Progenitor cell of endocrine pancreas (in vitro differentiated cells): ENCODE results near the gene RASGRP1. TPM values are rescaled to one million over a fixed set of nuclear protein-coding genes. Genes with fewer than 3 reads are reported as not detected.

Experiments used
- DNase-seq: peaks from one replicate; pipeline ENCODE4 v3.0.0; 2021; ENCODE audit warnings: low spot score; ENCODE audit not compliant: unreplicated experiment
- H3K27ac Mint-ChIP-seq: 2 replicates; pipeline ENCODE4 v1.8.0; 2021; ENCODE audit warnings: mild to moderate bottlenecking, moderate library complexity, mixed read lengths
- H3K27me3 Mint-ChIP-seq: 2 replicates; pipeline ENCODE4 v1.8.0; 2021; ENCODE audit warnings: mixed read lengths
- H3K36me3 Mint-ChIP-seq: 2 replicates; pipeline ENCODE4 v1.8.0; 2022; ENCODE audit warnings: mixed read lengths; ENCODE audit not compliant: insufficient read depth
- H3K4me1 Mint-ChIP-seq: 2 replicates; pipeline ENCODE4 v1.8.0; 2021; ENCODE audit warnings: low read depth, mixed read lengths
- H3K4me3 Mint-ChIP-seq: 2 replicates; pipeline ENCODE4 v1.8.0; 2021; ENCODE audit warnings: low read depth, mild to moderate bottlenecking, moderate library complexity, mixed read lengths
- H3K9me3 Mint-ChIP-seq: 2 replicates; pipeline ENCODE4 v1.8.0; 2021; ENCODE audit warnings: low read depth, mixed read lengths
- CTCF ChIP-seq: fragments of 200-600 bp; sonication (generic); IDR thresholded peaks from one replicate; pipeline ENCODE4 v1.5.0; 2021; ENCODE audit warnings: antibody characterized with exemption, mild to moderate bottlenecking; ENCODE audit not compliant: unreplicated experiment
- total RNA-seq: library from RNA; stranded (reverse); gene quantifications from 2 replicates; pipeline ENCODE4 v1.2.1, GENCODE V29; 2021

Gene RASGRP1
- total RNA-seq, 1 donor from 2014 or later = 1.5 TPM

- DNase-seq = no peak
- H3K27me3 Mint-ChIP-seq = no peaks in the 10 kb centered on the region
- H3K27ac Mint-ChIP-seq = no peak overlapping the region
- no peaks in the 10 kb centered on the region for H3K9me3 Mint-ChIP-seq
- H3K36me3 Mint-ChIP-seq = peaks cover 12% of the 10 kb centered on the region
- no peak overlapping the region for H3K4me3 Mint-ChIP-seq
- peaks cover 2% of the 10 kb centered on the region for H3K4me1 Mint-ChIP-seq
- TF ChIP-seq CTCF = no peak
Measured at GRCh38 chr15:38486936-38487335, 77.7 kb downstream of the RASGRP1 start.

- H3K9me3 Mint-ChIP-seq = no peaks in the 10 kb centered on the region
- H3K4me3 Mint-ChIP-seq = no peak overlapping the region
Measured at GRCh38 chr15:38482572-38482971, 82.0 kb downstream of the RASGRP1 start.

GRCh38 chr15:38481761-38482160 lies 82.9 kb downstream of the RASGRP1 start:
- no peaks in the 10 kb centered on the region for H3K27me3 Mint-ChIP-seq
- no peak for DNase-seq
- TF ChIP-seq CTCF = no peak

More at GRCh38 chr15:38482572-38482971, 82.0 kb downstream of the RASGRP1 start:
- H3K27me3 Mint-ChIP-seq = no peaks in the 10 kb centered on the region
- H3K36me3 Mint-ChIP-seq = peaks cover 13% of the 10 kb centered on the region
- TF ChIP-seq CTCF = no peak
- no peak for DNase-seq
- H3K4me1 Mint-ChIP-seq = no peaks in the 10 kb centered on the region
- H3K27ac Mint-ChIP-seq = no peak overlapping the region

GRCh38 chr15:38481113-38481512 lies 83.5 kb downstream of the RASGRP1 start:
- DNase-seq = no peak
- no peaks in the 10 kb centered on the region for H3K4me1 Mint-ChIP-seq
- H3K27me3 Mint-ChIP-seq = no peaks in the 10 kb centered on the region
- peak overlapping the region; percentile 49 for H3K27ac Mint-ChIP-seq
- no peaks in the 10 kb centered on the region for H3K9me3 Mint-ChIP-seq
- no peak overlapping the region for H3K4me3 Mint-ChIP-seq
- no peak for TF ChIP-seq CTCF
- H3K36me3 Mint-ChIP-seq = peaks cover 17% of the 10 kb centered on the region

More at GRCh38 chr15:38481761-38482160, 82.9 kb downstream of the RASGRP1 start:
- peaks cover 14% of the 10 kb centered on the region for H3K36me3 Mint-ChIP-seq
- H3K4me1 Mint-ChIP-seq = no peaks in the 10 kb centered on the region
- no peak overlapping the region for H3K4me3 Mint-ChIP-seq
- H3K9me3 Mint-ChIP-seq = no peaks in the 10 kb centered on the region
- H3K27ac Mint-ChIP-seq = no peak overlapping the region

GRCh38 chr15:38479756-38480155 lies 84.9 kb downstream of the RASGRP1 start:
- no peak for TF ChIP-seq CTCF

More at GRCh38 chr15:38479756-38480155, 84.9 kb downstream of the RASGRP1 start:
- H3K9me3 Mint-ChIP-seq = no peaks in the 10 kb centered on the region
- H3K27ac Mint-ChIP-seq = no peak overlapping the region
- H3K27me3 Mint-ChIP-seq = no peaks in the 10 kb centered on the region
- H3K4me3 Mint-ChIP-seq = no peak overlapping the region
- no peak for DNase-seq
- H3K36me3 Mint-ChIP-seq = peaks cover 20% of the 10 kb centered on the region
- H3K4me1 Mint-ChIP-seq = no peaks in the 10 kb centered on the region
